KOPT-K1 (cell line): ENCODE measurements around the gene NALCN.

Experiments
- H3K27ac ChIP-seq: fragments of 200-600 bp; sonication (generic); 2 replicates; pipeline ENCODE4 v1.5.1; 2016; ENCODE audit warnings: antibody characterized with exemption, mild to moderate bottlenecking, low read depth, low read length; ENCODE audit not compliant: poor library complexity, severe bottlenecking
- H3K36me3 ChIP-seq: fragments of 200-600 bp; sonication (generic); 2 replicates; pipeline ENCODE4 v1.5.1; 2017; ENCODE audit warnings: antibody characterized with exemption, mild to moderate bottlenecking, low read length, moderate library complexity; ENCODE audit not compliant: insufficient read depth
- H3K9me3 ChIP-seq: fragments of 200-600 bp; sonication (generic); 2 replicates; pipeline ENCODE4 v1.5.1; 2017; ENCODE audit warnings: antibody characterized with exemption, low read length, mild to moderate bottlenecking; ENCODE audit not compliant: insufficient read depth, poor library complexity, severe bottlenecking

The NALCN gene

DNA sequence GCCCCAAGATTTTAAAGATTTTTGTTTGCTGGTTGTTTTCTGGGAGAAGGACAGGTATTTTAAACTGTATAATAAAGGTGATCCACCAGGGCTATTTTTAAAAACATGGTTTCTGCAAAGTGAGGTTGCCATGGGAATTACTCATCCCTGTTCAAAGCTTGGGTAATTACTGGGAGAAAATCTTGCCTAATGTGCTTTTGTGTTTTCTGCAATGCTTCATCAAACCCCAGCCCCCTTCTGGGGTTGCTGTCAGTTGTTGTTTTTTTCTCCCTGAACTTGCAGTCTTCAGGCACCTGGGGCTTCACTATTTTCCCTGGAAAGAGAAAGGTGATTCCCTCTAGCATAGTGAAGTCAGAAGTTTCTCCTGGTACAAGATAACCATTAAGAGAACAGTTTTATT is 277.2 kb downstream of the NALCN start:
- Histone ChIP-seq H3K36me3 (no peaks in the 10 kb centered on the region), H3K27ac (no peak overlapping the region), H3K9me3 (no peaks in the 10 kb centered on the region)

DNA sequence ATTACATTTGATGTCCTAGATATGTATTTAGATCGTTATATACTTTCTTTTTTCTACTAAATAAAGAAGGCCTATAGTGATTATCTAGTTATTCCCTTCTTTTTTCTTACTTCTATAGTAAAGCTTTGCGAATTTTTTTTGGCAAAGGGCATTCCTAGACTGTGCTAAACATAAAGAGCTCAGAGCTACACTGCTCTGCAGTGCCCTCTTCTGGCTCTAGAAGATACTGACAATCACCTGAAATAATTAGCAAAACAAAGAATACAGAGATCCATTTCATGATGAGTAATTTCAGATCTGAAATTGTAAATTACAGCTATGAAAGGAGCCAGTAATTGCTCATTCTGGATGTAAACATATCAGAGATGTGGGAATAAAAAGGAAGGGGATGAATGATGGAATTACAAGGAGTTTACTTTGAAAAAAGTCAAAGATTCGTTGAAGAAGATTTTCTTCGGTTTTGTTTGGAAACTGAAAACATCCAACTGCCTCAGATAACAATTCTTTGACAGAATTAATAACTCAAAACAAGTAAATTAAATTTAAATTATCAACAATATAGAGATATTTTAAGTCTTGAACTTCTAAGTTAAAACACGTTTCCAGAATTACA is 288.5 kb downstream of the NALCN start:
- H3K27ac ChIP-seq: no peak overlapping the region
- H3K36me3 ChIP-seq: no peaks in the 10 kb centered on the region
- H3K9me3 ChIP-seq: no peaks in the 10 kb centered on the region

DNA sequence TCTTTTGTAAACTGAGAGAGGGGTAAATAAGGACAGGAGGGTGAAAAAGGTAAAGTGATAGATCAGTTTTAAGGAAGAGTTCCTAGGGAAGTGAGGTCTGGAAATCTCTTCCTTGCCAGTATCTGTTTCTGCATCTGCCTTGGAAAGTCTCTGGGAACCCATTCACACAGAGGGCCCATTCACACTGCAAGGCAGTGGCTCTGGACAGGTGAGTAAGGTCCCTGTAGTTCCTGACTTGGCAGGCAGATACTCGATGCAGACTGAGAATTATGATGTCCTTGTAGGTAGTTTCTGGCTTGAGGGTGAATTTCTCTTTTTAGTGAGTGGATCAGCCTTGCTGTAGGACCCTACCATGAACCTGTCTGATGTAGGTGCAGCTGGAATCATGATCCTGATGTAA is 293.3 kb downstream of the NALCN start:
- Histone ChIP-seq H3K27ac (no peak overlapping the region), H3K36me3 (no peaks in the 10 kb centered on the region)

DNA sequence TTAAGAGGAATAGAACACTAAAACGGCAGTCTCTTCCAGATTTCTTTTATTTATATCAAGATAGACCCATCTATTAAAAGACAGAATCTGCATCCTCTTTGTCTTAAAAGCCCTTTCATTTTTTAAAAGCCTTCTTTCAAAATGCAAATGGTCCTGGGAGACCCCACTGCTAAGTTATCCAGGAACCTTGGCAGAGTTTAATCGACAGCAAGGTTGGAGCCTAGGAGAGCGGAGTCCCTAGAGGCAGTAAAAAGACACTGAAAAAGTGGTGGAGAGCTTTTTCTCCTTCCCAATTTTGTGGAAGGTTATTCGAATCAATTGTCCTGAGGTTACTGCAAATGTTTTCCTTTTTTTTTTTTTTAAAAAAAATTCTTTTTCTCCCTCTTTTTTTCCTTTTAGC is 294.7 kb downstream of the NALCN start:
- no peaks in the 10 kb centered on the region for H3K36me3 ChIP-seq
- H3K9me3 ChIP-seq: no peaks in the 10 kb centered on the region
- H3K27ac ChIP-seq: no peak overlapping the region

More for the DNA sequence above, 293.3 kb downstream of the NALCN start:
- H3K9me3 ChIP-seq: no peaks in the 10 kb centered on the region

DNA sequence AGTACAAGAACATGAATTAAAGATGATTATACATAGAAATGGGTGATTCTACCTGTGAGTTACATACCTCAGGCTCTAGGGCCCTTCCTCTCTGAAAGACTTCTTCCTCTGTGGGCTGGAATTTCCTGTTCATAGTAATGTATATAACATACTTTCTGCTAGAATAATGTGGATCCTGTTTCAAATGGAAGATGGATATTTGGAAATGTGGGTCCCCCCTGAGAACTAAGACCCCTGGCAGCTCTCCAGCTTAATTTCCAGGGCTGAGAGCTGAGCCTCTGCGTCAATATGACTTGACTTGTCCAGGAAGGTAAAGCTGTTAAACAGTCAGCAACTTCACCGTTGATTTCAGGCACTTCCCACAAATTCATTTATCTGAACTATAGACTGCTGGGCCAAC is 296.3 kb downstream of the NALCN start:
- Histone ChIP-seq H3K9me3 (no peaks in the 10 kb centered on the region), H3K36me3 (no peaks in the 10 kb centered on the region), H3K27ac (no peak overlapping the region)

DNA sequence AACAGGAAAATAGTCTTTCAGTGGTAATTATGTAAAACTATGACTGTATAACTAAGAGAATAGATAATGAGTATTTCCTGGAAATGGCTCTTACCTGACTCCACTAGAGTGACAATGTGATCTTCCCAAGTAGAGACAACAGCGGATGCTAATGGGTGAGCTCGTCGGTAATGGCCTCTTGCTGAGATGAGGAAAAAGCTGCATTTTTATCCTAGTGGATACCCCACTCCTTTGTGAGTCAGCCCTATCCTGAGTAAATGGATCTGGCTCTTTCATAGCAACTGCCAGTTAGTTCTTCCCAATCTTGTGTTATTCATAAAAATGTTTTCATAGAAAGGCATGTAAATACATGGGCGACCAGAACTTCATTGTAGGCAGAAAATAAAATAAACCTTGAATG is 299.5 kb downstream of the NALCN start:
- Histone ChIP-seq H3K9me3 (no peaks in the 10 kb centered on the region), H3K36me3 (no peaks in the 10 kb centered on the region), H3K27ac (no peak overlapping the region)

DNA sequence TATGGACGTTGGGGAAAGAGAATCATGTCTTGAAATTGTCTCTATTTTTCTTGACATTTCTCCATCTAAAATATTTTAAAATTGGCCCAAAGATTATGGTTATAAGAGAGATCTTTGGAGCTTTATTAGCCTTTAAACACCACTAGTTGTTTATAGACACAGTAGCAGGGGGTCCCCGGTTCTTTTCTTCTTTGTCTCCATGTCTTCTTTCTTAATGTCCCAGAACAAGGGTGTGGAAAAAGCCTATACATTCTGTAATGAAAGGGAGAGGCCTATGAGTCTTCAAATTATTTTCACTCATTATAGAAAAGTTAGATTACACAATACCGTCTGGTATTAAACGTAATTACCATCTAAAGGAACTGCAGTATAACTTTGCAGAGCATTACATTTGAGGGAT is 300.0 kb downstream of the NALCN start:
- H3K36me3 ChIP-seq: no peaks in the 10 kb centered on the region
- no peaks in the 10 kb centered on the region for H3K9me3 ChIP-seq
- no peak overlapping the region for H3K27ac ChIP-seq

DNA sequence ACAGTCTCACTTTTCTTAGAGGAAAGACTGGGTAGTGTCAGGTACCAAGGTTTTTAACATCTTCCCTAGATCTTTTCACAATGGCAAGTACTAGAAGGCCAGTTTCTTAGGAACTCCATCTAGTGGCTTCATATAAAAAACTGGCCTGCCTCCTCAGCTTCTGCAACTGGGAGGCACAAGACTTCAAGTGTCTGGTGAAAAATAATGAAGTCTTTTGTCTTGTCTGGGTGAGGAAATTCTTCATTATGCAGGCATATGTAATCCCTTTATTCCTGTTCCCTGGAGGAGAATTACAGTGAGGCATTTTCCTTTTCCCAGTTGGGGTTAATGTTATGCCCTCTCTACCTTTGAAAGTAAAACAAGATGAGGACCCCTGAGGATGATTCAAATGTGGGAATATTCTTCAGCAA is 300.5 kb downstream of the NALCN start:
- Histone ChIP-seq H3K27ac (no peak overlapping the region), H3K36me3 (no peaks in the 10 kb centered on the region), H3K9me3 (no peaks in the 10 kb centered on the region)

DNA sequence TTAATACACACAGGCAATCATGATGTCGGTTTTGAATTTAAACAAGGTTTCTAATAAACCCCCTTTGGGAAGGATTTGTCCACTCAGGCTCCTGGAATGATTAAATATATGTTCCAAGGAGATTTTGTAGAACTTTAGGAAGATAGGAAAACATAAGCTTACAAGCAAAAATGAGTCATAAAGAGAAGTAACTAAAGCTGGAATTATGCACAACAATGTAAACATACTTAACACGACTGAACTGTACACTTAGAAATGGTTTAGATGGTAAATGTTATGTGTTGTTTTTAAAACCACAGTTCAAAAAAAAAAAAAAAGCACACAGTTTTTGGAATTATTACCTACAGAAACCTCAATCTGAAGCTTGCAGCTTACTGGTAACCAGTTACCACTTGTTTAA is 304.4 kb downstream of the NALCN start:
- no peaks in the 10 kb centered on the region for H3K36me3 ChIP-seq
- no peaks in the 10 kb centered on the region for H3K9me3 ChIP-seq
- no peak overlapping the region for H3K27ac ChIP-seq

DNA sequence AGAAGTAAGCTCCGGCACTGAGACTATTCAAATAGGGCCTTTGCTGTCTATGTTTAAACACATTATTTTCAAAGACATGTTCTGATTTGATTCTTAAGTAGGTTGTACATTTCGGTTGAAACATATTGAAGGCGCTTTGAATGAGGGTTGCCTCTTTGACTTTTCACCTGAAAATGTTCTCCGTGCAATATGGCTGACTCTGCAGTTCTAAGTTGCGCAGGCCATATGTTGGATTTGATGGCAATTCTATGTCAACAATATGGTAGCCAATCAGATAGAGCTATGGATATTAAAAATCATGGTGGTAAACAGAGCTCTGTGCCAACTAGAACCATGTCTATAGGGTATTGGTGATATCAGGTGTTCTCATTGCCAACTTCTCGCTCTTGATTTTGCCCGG is 307.3 kb downstream of the NALCN start:
- no peak overlapping the region for H3K27ac ChIP-seq
- H3K9me3 ChIP-seq: no peaks in the 10 kb centered on the region
- H3K36me3 ChIP-seq: no peaks in the 10 kb centered on the region

DNA sequence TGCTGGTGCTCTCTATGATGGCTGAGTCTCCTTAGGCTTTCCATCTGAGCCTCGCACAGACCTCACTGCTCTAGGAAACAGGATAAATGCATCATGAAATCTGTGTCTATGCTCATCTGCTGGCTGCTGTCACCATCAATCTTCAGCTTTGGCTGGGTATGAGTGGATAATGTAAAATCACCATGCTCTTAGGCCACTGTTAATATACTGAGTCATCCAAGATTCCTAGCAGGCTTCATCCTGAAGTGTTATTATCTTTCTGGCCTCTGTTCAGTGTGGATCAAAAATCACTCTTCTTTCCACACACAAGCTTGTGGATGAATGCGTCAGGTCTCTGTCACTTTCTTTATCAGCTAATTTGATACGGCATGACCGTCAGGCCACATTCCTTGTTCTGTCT is 317.4 kb downstream of the NALCN start:
- no peaks in the 10 kb centered on the region for H3K9me3 ChIP-seq
- H3K27ac ChIP-seq: no peak overlapping the region

DNA sequence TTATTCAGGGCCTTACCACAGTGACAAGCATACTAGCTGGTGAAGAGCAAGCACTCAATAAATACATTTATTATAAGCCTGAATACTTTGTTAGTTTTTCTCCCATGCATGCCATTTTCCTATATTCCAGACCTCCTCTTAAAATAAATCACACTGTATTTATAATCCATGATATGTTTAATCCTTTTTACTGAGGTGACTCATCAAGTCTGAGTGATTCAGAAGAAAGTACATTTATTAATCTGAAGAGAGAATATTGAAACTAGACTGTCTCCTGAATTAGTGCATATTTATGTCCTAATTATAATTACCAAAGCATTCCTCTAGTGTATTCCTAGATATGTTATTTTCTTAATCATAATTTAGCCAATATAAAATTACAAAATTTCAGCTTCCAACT is 323.3 kb downstream of the NALCN start:
- no peak overlapping the region for H3K27ac ChIP-seq
- H3K36me3 ChIP-seq: no peaks in the 10 kb centered on the region

More for the DNA sequence above, 317.4 kb downstream of the NALCN start:
- no peaks in the 10 kb centered on the region for H3K36me3 ChIP-seq

DNA sequence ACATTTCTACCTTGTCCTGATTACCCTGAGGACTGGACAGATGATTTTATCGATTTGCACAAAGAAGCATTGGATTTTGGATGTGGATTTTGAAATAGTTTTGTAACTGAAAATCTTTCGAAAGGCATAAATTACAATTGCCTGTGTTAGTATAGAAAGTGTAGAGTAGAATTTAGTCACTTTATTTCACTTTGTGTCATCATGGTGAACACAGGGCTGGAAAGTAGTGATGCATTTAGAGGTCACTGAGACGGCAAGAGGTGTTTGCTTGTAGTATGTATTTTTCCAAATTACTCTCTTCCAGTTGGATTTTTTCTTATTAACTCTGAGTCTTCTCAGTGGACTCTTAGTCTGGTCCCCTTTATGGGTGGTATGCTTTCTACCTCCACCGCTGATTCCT is 326.0 kb downstream of the NALCN start:
- no peak overlapping the region for H3K27ac ChIP-seq

More for the DNA sequence above, 323.3 kb downstream of the NALCN start:
- no peaks in the 10 kb centered on the region for H3K9me3 ChIP-seq

DNA sequence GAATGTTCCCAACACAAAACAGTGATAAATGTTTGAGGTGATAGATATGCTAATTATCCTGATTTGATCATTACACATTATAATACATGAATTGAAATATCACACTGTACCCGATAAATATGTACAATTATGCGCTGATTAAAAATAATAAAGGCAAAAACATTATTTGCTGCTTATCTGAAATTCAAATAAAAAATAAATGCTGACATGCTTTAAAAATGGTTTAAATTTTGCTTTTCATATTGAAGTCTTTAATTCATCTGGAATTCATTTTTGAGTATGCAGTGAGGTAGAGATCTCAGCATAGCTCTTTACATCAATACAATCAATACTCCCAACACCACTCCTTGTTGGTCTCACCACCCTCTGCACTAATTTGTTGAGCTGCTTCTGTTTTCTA is 330.8 kb downstream of the NALCN start:
- Histone ChIP-seq H3K36me3 (no peaks in the 10 kb centered on the region), H3K27ac (no peak overlapping the region), H3K9me3 (no peaks in the 10 kb centered on the region)

More for the DNA sequence above, 326.0 kb downstream of the NALCN start:
- Histone ChIP-seq H3K36me3 (no peaks in the 10 kb centered on the region), H3K9me3 (no peaks in the 10 kb centered on the region)

DNA sequence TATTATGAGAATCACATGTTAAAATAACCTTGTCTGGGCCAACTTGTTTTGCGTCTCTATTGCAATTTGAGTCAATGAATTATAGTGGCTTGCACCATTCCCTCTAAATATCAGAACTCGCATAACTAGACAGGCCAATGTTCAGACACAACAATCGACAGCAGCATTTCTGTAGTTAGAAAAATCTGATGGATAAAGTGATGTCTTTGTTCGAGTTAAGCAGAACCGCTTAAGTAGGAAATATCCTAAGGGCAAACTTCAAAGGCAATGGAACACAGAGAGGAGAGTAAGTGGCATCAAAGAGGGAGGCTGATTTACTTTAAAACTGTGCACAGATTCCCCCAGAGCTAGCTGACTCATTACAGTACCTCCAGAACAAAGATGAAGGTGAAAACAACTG is 333.9 kb downstream of the NALCN start:
- H3K9me3 ChIP-seq: no peaks in the 10 kb centered on the region

DNA sequence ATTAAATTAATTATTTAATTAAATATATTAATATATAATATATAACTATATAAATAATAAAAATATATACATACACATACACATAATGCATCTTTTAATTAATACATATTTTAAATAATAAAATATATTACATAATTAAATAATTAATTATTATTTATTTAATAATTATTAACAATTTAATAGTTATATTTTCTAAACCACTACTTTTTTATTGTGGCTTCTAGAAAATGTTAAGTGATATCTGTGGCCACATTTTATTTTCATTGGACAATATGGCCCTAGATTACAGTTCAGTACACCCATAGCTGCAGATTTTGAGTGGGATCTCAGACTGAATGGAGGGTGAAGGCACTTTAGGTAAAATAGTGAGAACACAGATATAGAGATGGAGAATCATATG is 335.7 kb downstream of the NALCN start:
- Histone ChIP-seq H3K36me3 (no peaks in the 10 kb centered on the region), H3K27ac (no peak overlapping the region), H3K9me3 (no peaks in the 10 kb centered on the region)

More for the DNA sequence above, 333.9 kb downstream of the NALCN start:
- Histone ChIP-seq H3K36me3 (no peaks in the 10 kb centered on the region), H3K27ac (no peak overlapping the region)
